OCI-LY1 (cell line): ENCODE data around the gene MYCBP2.

Source experiments
- H2AFZ ChIP-seq: fragments of 200-600 bp; sonication (generic), shearing (Covaris generic); 2 replicates; pipeline ENCODE4 v1.6.0; 2014; ENCODE audit warnings: antibody characterized with exemption, mild to moderate bottlenecking, low read length
- H3F3A ChIP-seq: fragments of 200-600 bp; sonication (generic), shearing (Covaris generic); 2 replicates; pipeline ENCODE4 v1.6.0; 2014; ENCODE audit warnings: mild to moderate bottlenecking, antibody characterized with exemption, low read length, moderate library complexity; ENCODE audit not compliant: insufficient read depth
- H3K27ac ChIP-seq: fragments of 200-600 bp; sonication (generic); 2 replicates; pipeline ENCODE4 v1.5.1; 2014; ENCODE audit warnings: low read length, mixed run types, mild to moderate bottlenecking, low read depth; ENCODE audit not compliant: poor library complexity, severe bottlenecking
- H3K27me3 ChIP-seq: fragments of 200-600 bp; sonication (generic); 2 replicates; pipeline ENCODE4 v1.6.0; 2014; ENCODE audit warnings: antibody characterized with exemption, mild to moderate bottlenecking, low read length, moderate library complexity; ENCODE audit not compliant: insufficient read depth
- H3K36me3 ChIP-seq: fragments of 200-600 bp; sonication (generic); 2 replicates; pipeline ENCODE4 v1.6.1; 2014; ENCODE audit warnings: mild to moderate bottlenecking, antibody characterized with exemption, low read length, moderate library complexity, mixed read lengths; ENCODE audit not compliant: insufficient read depth
- H3K4me1 ChIP-seq: fragments of 200-600 bp; sonication (generic); 2 replicates; pipeline ENCODE4 v1.5.1; 2014; ENCODE audit warnings: mild to moderate bottlenecking, low read length, moderate library complexity; ENCODE audit not compliant: insufficient read depth, severe bottlenecking
- H3K4me2 ChIP-seq: fragments of 200-600 bp; sonication (generic), shearing (Covaris generic); 2 replicates; pipeline ENCODE4 v1.6.1; 2014; ENCODE audit warnings: low read length
- H3K4me3 ChIP-seq: fragments of 200-600 bp; sonication (generic); 2 replicates; pipeline ENCODE4 v1.5.1; 2014; ENCODE audit warnings: low read length, low read depth, mild to moderate bottlenecking, mixed read lengths; ENCODE audit not compliant: poor library complexity, severe bottlenecking
- H3K79me2 ChIP-seq: fragments of 200-600 bp; shearing (Covaris generic); 2 replicates; pipeline ENCODE4 v1.6.1; 2016; ENCODE audit warnings: mixed run types, low read length, mixed read lengths; ENCODE audit not compliant: insufficient read depth
- H3K9ac ChIP-seq: fragments of 200-600 bp; sonication (generic), shearing (Covaris generic); 2 replicates; pipeline ENCODE4 v1.6.1; 2014; ENCODE audit warnings: mild to moderate bottlenecking, low read length, mixed read lengths
- H3K9me2 ChIP-seq: fragments of 200-600 bp; sonication (generic), shearing (Covaris generic); 2 replicates; pipeline ENCODE4 v1.6.1; 2014; ENCODE audit warnings: low read depth, mild to moderate bottlenecking, low read length, mixed read lengths
- H3K9me3 ChIP-seq: fragments of 200-600 bp; shearing (Covaris generic); 2 replicates; pipeline ENCODE4 v1.6.1; 2014; ENCODE audit warnings: low read length, mixed read lengths
- H4K20me1 ChIP-seq: fragments of 200-600 bp; sonication (generic), shearing (Covaris generic); 2 replicates; pipeline ENCODE4 v1.6.0; 2016; ENCODE audit warnings: mild to moderate bottlenecking, low read length; ENCODE audit not compliant: insufficient read depth
- CTCF ChIP-seq: fragments of 200-600 bp; sonication (generic), shearing (Covaris generic); IDR thresholded peaks from 2 replicates; pipeline ENCODE4 v1.5.1; 2017; ENCODE audit warnings: mild to moderate bottlenecking, antibody characterized with exemption, low read length, moderate library complexity, mixed read lengths
- EZH2 ChIP-seq: fragments of 200-600 bp; sonication (generic), shearing (Covaris generic); IDR thresholded peaks from 2 replicates; pipeline ENCODE4 v1.8.0; 2017; ENCODE audit warnings: borderline replicate concordance, mixed run types, mild to moderate bottlenecking, antibody characterized with exemption, low read length, moderate library complexity, mixed read lengths

The MYCBP2 gene

GRCh38 chr13:77171451-77171850 lies 155.4 kb downstream of the MYCBP2 start:
- TF ChIP-seq CTCF (no peak), EZH2 (no peak)
- no peaks in the 10 kb centered on the region for H3K9me2 ChIP-seq
- H3K4me3 ChIP-seq, result no peak overlapping the region
- no peaks in the 10 kb centered on the region for H3K4me1 ChIP-seq
- no peaks in the 10 kb centered on the region; the same call in 1 of the 2 replicates for H3K9me3 ChIP-seq
- H3K9ac ChIP-seq, result no peak overlapping the region
- H3K4me2 ChIP-seq, result no peak overlapping the region
- H4K20me1 ChIP-seq, result no peaks in the 10 kb centered on the region
- no peak overlapping the region for H2AFZ ChIP-seq
- H3K36me3 ChIP-seq, result peaks cover 82% of the 10 kb centered on the region
- H3F3A ChIP-seq, result no peaks in the 10 kb centered on the region
- no peaks in the 10 kb centered on the region for H3K27me3 ChIP-seq
- H3K27ac ChIP-seq, result no peak overlapping the region
- no peaks in the 10 kb centered on the region for H3K79me2 ChIP-seq

- Histone ChIP-seq H3K9ac (no peak overlapping the region), H3K4me1 (no peaks in the 10 kb centered on the region), H3K9me2 (no peaks in the 10 kb centered on the region), H3K79me2 (no peaks in the 10 kb centered on the region), H2AFZ (no peak overlapping the region), H3K27ac (no peak overlapping the region), H3K9me3 (no peaks in the 10 kb centered on the region), H3K36me3 (peaks cover 90% of the 10 kb centered on the region), H3K4me3 (no peak overlapping the region), H3K4me2 (no peak overlapping the region), H4K20me1 (no peaks in the 10 kb centered on the region), H3F3A (no peaks in the 10 kb centered on the region), H3K27me3 (no peaks in the 10 kb centered on the region)
- no peak for TF ChIP-seq EZH2
- no peak for TF ChIP-seq CTCF
These were observed 158.7 kb downstream of the MYCBP2 start for GRCh38 chr13:77168237-77168636.

- Histone ChIP-seq H4K20me1 (no peaks in the 10 kb centered on the region), H3K9ac (no peak overlapping the region), H3K9me2 (no peaks in the 10 kb centered on the region), H3K4me2 (no peak overlapping the region), H3K27ac (no peak overlapping the region), H3K4me3 (no peak overlapping the region), H2AFZ (no peak overlapping the region), H3K27me3 (no peaks in the 10 kb centered on the region), H3K9me3 (no peaks in the 10 kb centered on the region), H3F3A (no peaks in the 10 kb centered on the region), H3K36me3 (peaks cover 75% of the 10 kb centered on the region), H3K4me1 (no peaks in the 10 kb centered on the region), H3K79me2 (no peaks in the 10 kb centered on the region)
- TF ChIP-seq EZH2 (no peak), CTCF (no peak)
These were observed 176.2 kb downstream of the MYCBP2 start for GRCh38 chr13:77150651-77151050.
